ENCODE results near the gene OPN4.

GRCh38 chr10:86668297-86669165 is 14.2 kb downstream of the OPN4 start, which contains the start of gene LDB3:
- no peak for TF ChIP-seq CTCF (IDR thresholded peaks at IDR 0.05)
- no peak for TF ChIP-seq POLR2A (IDR thresholded peaks at IDR 0.05)
